ENCODE results near the gene TRAPPC1.

DNA sequence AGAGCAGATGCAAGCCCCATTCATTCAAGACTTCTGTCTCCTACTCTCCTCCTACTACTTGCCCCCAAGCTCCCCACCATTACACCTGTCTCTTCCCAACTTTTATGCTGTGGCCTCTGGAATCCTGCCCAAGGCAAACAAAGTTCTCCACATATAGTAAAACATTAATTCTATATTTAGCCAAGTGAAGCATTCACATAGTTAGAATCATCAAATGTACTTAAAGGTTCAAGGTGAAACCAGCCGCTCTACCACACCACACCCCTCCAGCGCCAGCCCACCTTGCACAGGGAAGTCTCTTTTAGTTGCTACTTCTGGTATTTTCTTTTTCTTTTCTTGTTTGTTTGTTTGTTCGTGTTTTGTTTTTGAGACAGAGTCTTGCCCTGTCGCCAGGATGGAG lies 45.3 kb upstream of the TRAPPC1 start:
- TF ChIP-seq, protein P1, sequence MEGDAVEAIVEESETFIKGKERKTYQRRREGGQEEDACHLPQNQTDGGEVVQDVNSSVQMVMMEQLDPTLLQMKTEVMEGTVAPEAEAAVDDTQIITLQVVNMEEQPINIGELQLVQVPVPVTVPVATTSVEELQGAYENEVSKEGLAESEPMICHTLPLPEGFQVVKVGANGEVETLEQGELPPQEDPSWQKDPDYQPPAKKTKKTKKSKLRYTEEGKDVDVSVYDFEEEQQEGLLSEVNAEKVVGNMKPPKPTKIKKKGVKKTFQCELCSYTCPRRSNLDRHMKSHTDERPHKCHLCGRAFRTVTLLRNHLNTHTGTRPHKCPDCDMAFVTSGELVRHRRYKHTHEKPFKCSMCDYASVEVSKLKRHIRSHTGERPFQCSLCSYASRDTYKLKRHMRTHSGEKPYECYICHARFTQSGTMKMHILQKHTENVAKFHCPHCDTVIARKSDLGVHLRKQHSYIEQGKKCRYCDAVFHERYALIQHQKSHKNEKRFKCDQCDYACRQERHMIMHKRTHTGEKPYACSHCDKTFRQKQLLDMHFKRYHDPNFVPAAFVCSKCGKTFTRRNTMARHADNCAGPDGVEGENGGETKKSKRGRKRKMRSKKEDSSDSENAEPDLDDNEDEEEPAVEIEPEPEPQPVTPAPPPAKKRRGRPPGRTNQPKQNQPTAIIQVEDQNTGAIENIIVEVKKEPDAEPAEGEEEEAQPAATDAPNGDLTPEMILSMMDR (IDR thresholded peaks at IDR 0.05 in 4 of 5, conservative IDR thresholded peaks at IDR 0.05 in 1 of 5): no peak
- TF ChIP-seq POLR2A (IDR thresholded peaks at IDR 0.05): no peak
